GM03348 (cell line): ENCODE results near the gene MED7.

Experiments
- DNase-seq: peaks from one replicate; pipeline ENCODE4 v3.0.0; 2012; ENCODE audit warnings: low spot score

MED7 gene

DNA sequence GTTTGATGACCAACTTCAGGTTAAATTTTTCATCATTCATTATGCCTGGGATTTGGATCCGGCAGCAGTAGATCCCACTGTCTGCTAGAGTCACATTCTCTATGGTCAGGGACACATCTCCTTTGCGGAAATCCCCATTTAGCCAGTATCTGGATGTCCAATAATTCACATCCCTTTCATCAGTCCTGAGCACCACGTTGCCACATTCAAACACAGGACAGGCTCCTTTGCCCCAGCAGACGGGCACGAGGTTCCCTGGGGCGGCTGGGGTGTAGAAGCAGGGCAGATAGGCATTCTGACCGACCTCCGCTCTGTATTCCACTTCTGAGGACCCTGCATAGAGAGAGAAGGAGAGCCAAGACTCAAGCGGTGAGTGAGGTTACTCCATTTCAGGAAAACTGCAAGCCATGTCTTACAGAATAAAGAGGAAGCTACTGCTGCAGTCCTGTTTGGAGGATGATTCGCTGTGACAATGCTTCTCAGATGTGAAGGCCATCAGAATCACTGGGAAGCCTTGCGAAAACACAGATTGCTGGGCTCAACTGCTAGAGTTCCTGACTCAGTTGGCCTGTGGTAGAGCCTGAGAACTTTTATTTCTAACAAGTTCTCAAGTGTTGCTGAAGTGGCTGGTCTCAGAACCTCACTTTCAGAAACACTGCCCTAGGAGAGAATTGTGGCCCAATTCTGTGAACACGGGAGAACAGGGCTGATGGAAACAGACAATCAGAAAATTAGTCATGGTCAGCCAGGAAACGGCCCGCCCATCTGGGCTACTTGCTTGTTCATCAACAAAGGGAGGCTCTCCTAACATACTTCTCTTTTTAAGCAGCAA is 35.8 kb downstream of the MED7 start:
- peak; percentile 11 for DNase-seq

DNA sequence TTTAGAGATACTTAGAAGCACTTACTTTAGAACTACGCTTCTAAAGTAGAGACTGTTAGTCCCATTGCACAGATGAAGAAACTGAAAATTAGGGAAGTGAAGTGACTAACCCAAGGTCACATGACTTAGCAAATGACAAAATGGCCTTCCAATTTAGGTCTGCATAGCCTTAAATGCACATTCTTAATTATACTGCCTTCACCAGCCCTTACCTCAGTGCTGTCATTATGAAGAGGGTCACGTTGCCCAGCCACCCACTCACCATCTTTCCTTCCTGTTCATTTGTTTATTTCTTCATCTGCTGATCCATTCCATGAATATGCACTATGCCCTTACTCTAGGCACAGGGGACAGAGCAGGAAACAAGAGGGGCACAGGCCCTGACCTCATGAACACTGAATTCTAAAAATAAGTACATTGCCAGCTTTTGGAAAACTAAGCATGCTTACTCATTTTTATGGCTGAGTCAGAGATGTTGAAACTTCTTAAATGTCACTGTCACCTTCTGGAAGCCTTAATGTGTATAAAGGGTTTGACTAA is 42.5 kb downstream of the MED7 start:
- peak; percentile 29 for DNase-seq

DNA sequence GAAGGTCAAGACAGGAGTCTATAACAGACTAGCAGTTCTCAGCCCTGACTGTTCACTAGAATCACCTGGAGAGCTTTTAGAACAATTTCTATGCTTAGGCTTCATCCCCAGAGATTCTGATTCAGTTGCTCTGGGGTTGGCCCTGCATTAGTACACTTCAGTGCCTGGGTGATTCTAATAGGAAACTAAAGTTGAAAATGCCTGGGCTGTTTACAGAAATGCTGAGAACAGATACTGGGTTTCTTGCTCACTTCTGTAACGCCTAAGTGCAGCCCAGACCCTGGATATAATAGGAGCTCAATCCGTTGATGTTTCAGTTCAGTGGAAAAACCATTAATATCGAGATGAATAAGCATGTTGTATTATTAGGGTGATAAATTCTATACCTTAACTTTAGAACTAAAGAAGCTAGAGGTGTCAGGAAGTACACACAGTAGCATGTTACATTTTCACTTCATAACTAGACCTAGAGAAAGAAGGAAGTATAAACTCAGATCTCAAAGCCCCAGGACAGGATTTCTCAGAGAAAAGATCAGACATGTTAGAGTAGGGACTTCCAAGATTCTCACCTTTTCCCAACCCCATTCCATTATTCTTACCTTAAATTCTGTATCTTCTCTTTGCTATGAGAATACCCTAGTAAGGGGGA is 54.2 kb downstream of the MED7 start:
- DNase-seq: no peak
